Measurements from ENCODE around the gene EIF3K.

Gene EIF3K

DNA sequence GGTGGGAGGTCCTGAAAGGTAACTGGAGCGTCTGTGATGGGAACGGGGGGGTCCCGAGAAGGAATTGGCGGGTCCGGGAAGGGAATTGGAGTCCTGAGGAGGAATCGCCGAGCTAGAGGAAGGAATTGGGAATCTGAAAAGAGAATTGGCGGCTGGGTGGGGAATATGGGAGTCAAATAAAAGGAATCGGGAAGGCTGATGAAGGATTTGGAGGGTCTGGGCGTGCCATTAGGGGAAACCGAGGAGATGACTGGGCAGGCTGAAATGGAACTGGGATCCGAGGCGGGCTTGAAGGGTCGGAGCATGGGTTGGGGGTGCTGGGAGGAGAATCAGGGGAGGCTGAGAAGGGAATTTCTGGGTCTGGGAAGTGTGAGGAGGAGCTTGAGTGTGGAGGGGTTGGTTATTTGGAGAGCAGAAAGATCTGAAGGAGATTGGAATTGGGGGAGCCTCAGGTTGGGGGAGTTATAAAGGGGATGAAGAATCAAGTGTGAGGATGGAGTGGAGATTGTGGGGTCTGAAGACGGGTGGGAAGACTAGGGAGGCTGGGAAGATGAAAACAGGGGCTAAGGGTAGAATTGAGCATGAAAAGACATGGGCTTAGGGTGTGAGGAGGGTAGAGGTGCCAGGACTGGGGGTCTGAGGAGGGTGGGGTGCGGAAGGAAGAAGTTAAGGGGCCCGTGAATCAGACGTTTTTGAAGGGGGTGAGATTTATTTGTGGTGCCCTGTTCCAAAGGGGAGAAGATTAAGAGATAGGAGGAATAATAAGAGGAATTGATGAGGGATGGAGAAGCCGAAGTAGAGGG, 29.2 kb downstream of the EIF3K start:
- Histone ChIP-seq H4K8ac (ENCODE audit: low read depth, low read length) (peak overlapping the region; percentile 69), H3K14ac (ENCODE audit: low read length) (peak overlapping the region; percentile 96), H4K12ac (ENCODE audit: low read depth, low read length) (peak overlapping the region; percentile 12), H2BK120ac (ENCODE audit: insufficient read depth, low read length, poor library complexity) (peak overlapping the region; percentile 79), H3K4me1 (ENCODE audit: control insufficient read depth in 1 of 2, insufficient read depth in 2 of 2, low read length in 2 of 2) (peaks cover 21 to 24% of the 10 kb centered on the region in 2 experiments), H2BK12ac (ENCODE audit: low read length) (peak overlapping the region; percentile 42), H3K4me3 (ENCODE audit: low read depth, low read length) (peak overlapping the region; percentile 100), H3K18ac (ENCODE audit: low read length) (peak overlapping the region; percentile 92), H2AK5ac (ENCODE audit: low read length) (peak overlapping the region; percentile 98), H2AFZ (ENCODE audit: insufficient read depth, low read length, poor library complexity) (peak overlapping the region; percentile 48), H3K9ac (ENCODE audit: low read length) (peak overlapping the region; percentile 100), H3K27ac (ENCODE audit: low read depth, low read length) (peak overlapping the region; percentile 79), H3K23ac (ENCODE audit: low read length) (no peak overlapping the region), H3K36me3 (ENCODE audit: control insufficient read depth in 1 of 2, insufficient read depth in 2 of 2, low read length in 2 of 2) (no peaks in the 10 kb centered on the region), H4K91ac (ENCODE audit: low read depth, low read length) (peak overlapping the region; percentile 89), H3K79me1 (ENCODE audit: low read length) (peaks cover 36% of the 10 kb centered on the region), H2BK5ac (ENCODE audit: low read depth, low read length, poor library complexity) (peak overlapping the region; percentile 92), H3K4ac (ENCODE audit: low read depth, low read length) (peak overlapping the region; percentile 100), H3K79me2 (ENCODE audit: control insufficient read depth, insufficient read depth, low read length, poor library complexity) (peaks cover 47% of the 10 kb centered on the region), H3K9me3 (ENCODE audit: insufficient read depth, low read depth, low read length) (peaks cover 1% of the 10 kb centered on the region), H3K4me2 (ENCODE audit: low read length) (peak overlapping the region; percentile 84), H3K27me3 (ENCODE audit: insufficient read depth, low read length) (no peaks in the 10 kb centered on the region)
- no peak for DNase-seq
- 100% methylated on average over 1 of the region's 19 CpGs for WGBS (ENCODE audit: extremely low coverage, insufficient coverage, insufficient read length)

DNA sequence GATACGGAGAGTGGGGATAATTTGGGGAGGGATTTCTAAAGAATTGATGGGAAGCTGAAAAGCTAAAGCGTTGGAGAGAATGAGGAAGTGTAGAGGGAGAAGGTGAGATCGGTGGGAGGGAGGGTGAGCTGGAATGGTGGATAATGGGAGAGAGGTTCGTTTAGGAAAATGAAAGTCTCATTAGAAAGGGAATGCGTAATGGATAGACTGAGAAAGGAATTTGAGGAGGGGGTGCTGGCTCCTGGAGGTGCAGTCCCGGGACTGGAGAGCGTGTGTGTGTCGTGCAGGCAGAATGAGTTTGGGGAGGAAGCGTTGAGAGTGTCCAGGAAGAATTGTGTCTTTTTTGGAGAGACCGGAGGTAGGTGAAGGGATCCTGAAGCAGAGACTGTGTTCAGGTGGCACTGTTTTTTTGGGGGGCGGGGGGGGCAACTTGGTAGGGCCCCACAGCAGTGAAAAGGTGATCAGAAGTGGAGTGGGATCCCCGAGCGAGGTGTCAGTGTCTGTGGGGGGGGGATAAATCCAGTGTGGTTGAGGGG, 29.8 kb downstream of the EIF3K start:
- Histone ChIP-seq H3K9ac (ENCODE audit: low read length) (peak overlapping the region; percentile 100), H2BK5ac (ENCODE audit: low read depth, low read length, poor library complexity) (peak overlapping the region; percentile 53), H3K27me3 (ENCODE audit: insufficient read depth, low read length) (no peaks in the 10 kb centered on the region), H3K4me3 (ENCODE audit: low read depth, low read length) (peak overlapping the region; percentile 100), H3K18ac (ENCODE audit: low read length) (peak overlapping the region; percentile 54), H4K12ac (ENCODE audit: low read depth, low read length) (no peak overlapping the region), H3K79me1 (ENCODE audit: low read length) (peaks cover 36% of the 10 kb centered on the region), H2AFZ (ENCODE audit: insufficient read depth, low read length, poor library complexity) (peak overlapping the region; percentile 30), H3K36me3 (ENCODE audit: control insufficient read depth in 1 of 2, insufficient read depth in 2 of 2, low read length in 2 of 2) (no peaks in the 10 kb centered on the region), H2BK12ac (ENCODE audit: low read length) (peak overlapping the region; percentile 16), H4K8ac (ENCODE audit: low read depth, low read length) (peak overlapping the region; percentile 33), H3K23ac (ENCODE audit: low read length) (no peak overlapping the region), H3K4me2 (ENCODE audit: low read length) (peak overlapping the region; percentile 84), H2BK120ac (ENCODE audit: insufficient read depth, low read length, poor library complexity) (peak overlapping the region; percentile 48), H3K9me3 (ENCODE audit: insufficient read depth, low read depth, low read length) (peaks cover 1% of the 10 kb centered on the region), H3K27ac (ENCODE audit: low read depth, low read length) (peak overlapping the region; percentile 79), H3K79me2 (ENCODE audit: control insufficient read depth, insufficient read depth, low read length, poor library complexity) (peaks cover 47% of the 10 kb centered on the region), H2AK5ac (ENCODE audit: low read length) (peak overlapping the region; percentile 11), H3K4ac (ENCODE audit: low read depth, low read length) (peak overlapping the region; percentile 100), H3K14ac (ENCODE audit: low read length) (peak overlapping the region; percentile 73), H4K91ac (ENCODE audit: low read depth, low read length) (peak overlapping the region; percentile 87), H3K4me1 (ENCODE audit: control insufficient read depth in 1 of 2, insufficient read depth in 2 of 2, low read length in 2 of 2) (peaks cover 21 to 24% of the 10 kb centered on the region in 2 experiments)
- 100% methylated on average over 1 of the region's 13 CpGs for WGBS (ENCODE audit: extremely low coverage, insufficient coverage, insufficient read length)
- no peak for DNase-seq

- Histone ChIP-seq H3K79me2 (ENCODE audit: control insufficient read depth, insufficient read depth, low read length, poor library complexity) (peaks cover 50% of the 10 kb centered on the region), H3K27ac (ENCODE audit: low read depth, low read length) (peak overlapping the region; percentile 79), H3K36me3 (ENCODE audit: control insufficient read depth in 1 of 2, insufficient read depth in 2 of 2, low read length in 2 of 2) (peaks cover 3% of the 10 kb centered on the region in 2 experiments), H3K23ac (ENCODE audit: low read length) (no peak overlapping the region), H3K4me3 (ENCODE audit: low read depth, low read length) (peak overlapping the region; percentile 100), H3K14ac (ENCODE audit: low read length) (peak overlapping the region; percentile 73), H3K18ac (ENCODE audit: low read length) (peak overlapping the region; percentile 88), H2BK5ac (ENCODE audit: low read depth, low read length, poor library complexity) (peak overlapping the region; percentile 53), H3K9me3 (ENCODE audit: insufficient read depth, low read depth, low read length) (no peaks in the 10 kb centered on the region), H4K12ac (ENCODE audit: low read depth, low read length) (no peak overlapping the region), H3K27me3 (ENCODE audit: insufficient read depth, low read length) (no peaks in the 10 kb centered on the region), H4K8ac (ENCODE audit: low read depth, low read length) (peak overlapping the region; percentile 34), H2BK12ac (ENCODE audit: low read length) (peak overlapping the region; percentile 16), H3K79me1 (ENCODE audit: low read length) (peaks cover 36% of the 10 kb centered on the region), H2AFZ (ENCODE audit: insufficient read depth, low read length, poor library complexity) (peak overlapping the region; percentile 30), H3K4me2 (ENCODE audit: low read length) (peak overlapping the region; percentile 84), H2AK5ac (ENCODE audit: low read length) (peak overlapping the region; percentile 11), H2BK120ac (ENCODE audit: insufficient read depth, low read length, poor library complexity) (peak overlapping the region; percentile 36), H3K9ac (ENCODE audit: low read length) (peak overlapping the region; percentile 100), H3K4ac (ENCODE audit: low read depth, low read length) (peak overlapping the region; percentile 100), H4K91ac (ENCODE audit: low read depth, low read length) (peak overlapping the region; percentile 87), H3K4me1 (ENCODE audit: control insufficient read depth in 1 of 2, insufficient read depth in 2 of 2, low read length in 2 of 2) (peaks cover 23 to 27% of the 10 kb centered on the region in 2 experiments)
- DNase-seq = no peak
- 100% methylated on average over 2 of the region's 15 CpGs for WGBS (ENCODE audit: extremely low coverage, insufficient coverage, insufficient read length)
Measured at GRCh38 chr19:38649305-38650171, 30.6 kb downstream of the EIF3K start.

DNA sequence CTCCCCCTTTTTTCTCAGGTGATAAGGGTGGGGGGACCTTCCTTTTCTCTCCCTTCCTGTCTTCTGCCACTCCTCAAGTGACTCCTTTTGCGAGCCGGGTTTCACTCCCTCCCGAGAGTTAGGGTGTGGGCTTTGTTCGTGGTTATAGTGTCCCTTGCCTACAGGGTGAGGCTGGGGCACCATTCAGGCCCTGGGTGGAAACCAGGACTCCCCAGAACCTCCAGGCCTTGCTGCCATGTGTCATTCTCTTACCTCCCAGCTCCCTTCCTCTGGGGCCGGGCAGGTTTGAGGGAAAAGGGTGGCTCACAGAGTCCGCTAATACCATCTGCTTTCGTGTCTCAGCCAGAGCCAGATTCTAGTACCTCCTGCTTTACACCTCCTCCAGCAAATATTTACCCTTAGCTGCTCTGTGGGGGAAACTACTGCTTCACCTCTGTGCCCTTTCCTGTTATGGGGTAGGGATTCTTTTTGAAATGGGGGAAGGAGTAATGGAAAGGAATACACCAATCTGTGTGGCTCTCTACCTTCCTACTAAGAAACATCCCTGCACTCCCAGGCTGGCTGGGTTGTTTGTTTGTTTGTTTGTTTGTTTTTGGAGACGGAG, 31.3 kb downstream of the EIF3K start:
- peak overlapping the region; percentile 73 for H3K9ac ChIP-seq (ENCODE audit: low read length)
- no peaks in the 10 kb centered on the region for H3K9me3 ChIP-seq (ENCODE audit: insufficient read depth, low read depth, low read length)
- peaks cover 3 to 5% of the 10 kb centered on the region in 2 experiments for H3K36me3 ChIP-seq (ENCODE audit: control insufficient read depth in 1 of 2, insufficient read depth in 2 of 2, low read length in 2 of 2)
- no CpG with 5 or more reads among the region's 8 CpGs for WGBS (ENCODE audit: extremely low coverage, insufficient coverage, insufficient read length)
- peak overlapping the region; percentile 55 for H4K8ac ChIP-seq (ENCODE audit: low read depth, low read length)
- peaks cover 23 to 27% of the 10 kb centered on the region in 2 experiments for H3K4me1 ChIP-seq (ENCODE audit: control insufficient read depth in 1 of 2, insufficient read depth in 2 of 2, low read length in 2 of 2)
- H4K91ac ChIP-seq (ENCODE audit: low read depth, low read length) = peak overlapping the region; percentile 74
- H2BK12ac ChIP-seq (ENCODE audit: low read length) = peak overlapping the region; percentile 28
- peaks cover 52% of the 10 kb centered on the region for H3K79me2 ChIP-seq (ENCODE audit: control insufficient read depth, insufficient read depth, low read length, poor library complexity)
- no peak overlapping the region for H2AK5ac ChIP-seq (ENCODE audit: low read length)
- H3K4me2 ChIP-seq (ENCODE audit: low read length) = peak overlapping the region; percentile 84
- DNase-seq = no peak
- H3K18ac ChIP-seq (ENCODE audit: low read length) = peak overlapping the region; percentile 78
- peak overlapping the region; percentile 24 for H4K12ac ChIP-seq (ENCODE audit: low read depth, low read length)
- peak overlapping the region; percentile 100 for H3K4ac ChIP-seq (ENCODE audit: low read depth, low read length)
- peak overlapping the region; percentile 23 for H2AFZ ChIP-seq (ENCODE audit: insufficient read depth, low read length, poor library complexity)
- H3K27ac ChIP-seq (ENCODE audit: low read depth, low read length) = peak overlapping the region; percentile 52
- H3K4me3 ChIP-seq (ENCODE audit: low read depth, low read length) = peak overlapping the region; percentile 59
- H2BK120ac ChIP-seq (ENCODE audit: insufficient read depth, low read length, poor library complexity) = peak overlapping the region; percentile 23
- H2BK5ac ChIP-seq (ENCODE audit: low read depth, low read length, poor library complexity) = peak overlapping the region; percentile 53
- H3K14ac ChIP-seq (ENCODE audit: low read length) = peak overlapping the region; percentile 76
- H3K79me1 ChIP-seq (ENCODE audit: low read length) = peaks cover 35% of the 10 kb centered on the region
- no peak overlapping the region for H3K23ac ChIP-seq (ENCODE audit: low read length)
- H3K27me3 ChIP-seq (ENCODE audit: insufficient read depth, low read length) = no peaks in the 10 kb centered on the region

Data from trophoblast cell (in vitro differentiated cells and primary cell).